ENCODE results near the gene TSPAN17. TPM values are rescaled to one million over a fixed set of nuclear protein-coding genes. Genes with fewer than 3 reads are reported as not detected.

The TSPAN17 gene
- total RNA-seq, 1 experiment from 2014 or later, result 50.1 TPM

GRCh38 chr5:176626876-176627236 is 20.4 kb upstream of the TSPAN17 start (continued):
- no peak for TF ChIP-seq CEBPB (IDR thresholded peaks at IDR 0.05; ENCODE audit: low read depth)

DNA sequence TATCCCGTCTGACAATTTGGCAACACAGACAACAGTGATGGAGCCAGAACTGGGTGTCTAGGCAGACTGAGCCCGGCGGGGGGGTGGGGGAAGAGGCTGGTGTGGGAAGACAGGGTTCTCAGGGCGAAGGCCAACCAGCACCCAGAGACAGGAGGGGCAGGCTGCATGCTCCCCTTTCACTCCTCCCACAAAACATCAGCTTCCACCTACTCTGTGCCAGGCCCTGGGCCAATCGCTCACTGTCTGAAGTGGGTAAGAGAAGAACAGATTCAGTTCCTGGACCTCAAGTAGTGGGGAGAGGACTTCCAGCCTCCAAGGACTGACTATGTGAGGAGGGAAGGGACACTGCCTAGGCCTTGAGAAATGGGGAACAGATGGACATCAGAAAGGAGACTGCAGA is 19.7 kb upstream of the TSPAN17 start:
- H3K27ac ChIP-seq (ENCODE audit: low read depth, low read length), result no peak overlapping the region
- RAD21 ChIA-PET (ENCODE audit: low non-redundant PET in 1 of 2, low total read pairs in 2 of 2, uncharacterized antibody in 2 of 2, unreplicated experiment in 2 of 2), result no interaction called here
- CTCF ChIA-PET, result no interaction called here
- no peaks in the 10 kb centered on the region for H3K79me2 ChIP-seq (ENCODE audit: insufficient read depth, low read length)
- no peaks in the 10 kb centered on the region for H3K9me3 ChIP-seq (ENCODE audit: control insufficient read depth in 1 of 2, insufficient read depth in 1 of 2, low read depth in 1 of 2, low read length in 2 of 2)
- no peaks in the 10 kb centered on the region for H3K9me2 ChIP-seq (ENCODE audit: insufficient read depth)
- H4K20me1 ChIP-seq (ENCODE audit: insufficient read depth), result no peaks in the 10 kb centered on the region
- H3K27me3 ChIP-seq (ENCODE audit: insufficient read depth, low read length), result no peaks in the 10 kb centered on the region
- H3K4me1 ChIP-seq (ENCODE audit: control insufficient read depth in 1 of 2, insufficient read depth in 2 of 2, low read length in 2 of 2), result peaks cover 0 to 18% of the 10 kb centered on the region in 2 experiments; a peak in 2 of 4 replicates
- H2AFZ ChIP-seq (ENCODE audit: low read depth, low read length, poor library complexity, severe bottlenecking), result no peak overlapping the region
- TF ChIP-seq SRF (IDR thresholded peaks at IDR 0.05; ENCODE audit: low read depth) (no peak), ELF1 (IDR thresholded peaks at IDR 0.05; ENCODE audit: borderline replicate concordance, low read depth) (no peak), SIN3A (IDR thresholded peaks at IDR 0.05; ENCODE audit: low read depth) (no peak), SP1 (IDR thresholded peaks at IDR 0.05; ENCODE audit: low read depth) (no peak), FOSL1 (IDR thresholded peaks at IDR 0.05; ENCODE audit: low read depth) (no peak), ZFX (IDR thresholded peaks at IDR 0.05) (no peak), EGR1 (IDR thresholded peaks at IDR 0.05; ENCODE audit: low read depth) (no peak), POLR2A (IDR thresholded peaks at IDR 0.05; ENCODE audit: borderline replicate concordance, extremely low read depth, insufficient read depth, insufficient read length) (no peak)
- TF ChIP-seq, protein P1, sequence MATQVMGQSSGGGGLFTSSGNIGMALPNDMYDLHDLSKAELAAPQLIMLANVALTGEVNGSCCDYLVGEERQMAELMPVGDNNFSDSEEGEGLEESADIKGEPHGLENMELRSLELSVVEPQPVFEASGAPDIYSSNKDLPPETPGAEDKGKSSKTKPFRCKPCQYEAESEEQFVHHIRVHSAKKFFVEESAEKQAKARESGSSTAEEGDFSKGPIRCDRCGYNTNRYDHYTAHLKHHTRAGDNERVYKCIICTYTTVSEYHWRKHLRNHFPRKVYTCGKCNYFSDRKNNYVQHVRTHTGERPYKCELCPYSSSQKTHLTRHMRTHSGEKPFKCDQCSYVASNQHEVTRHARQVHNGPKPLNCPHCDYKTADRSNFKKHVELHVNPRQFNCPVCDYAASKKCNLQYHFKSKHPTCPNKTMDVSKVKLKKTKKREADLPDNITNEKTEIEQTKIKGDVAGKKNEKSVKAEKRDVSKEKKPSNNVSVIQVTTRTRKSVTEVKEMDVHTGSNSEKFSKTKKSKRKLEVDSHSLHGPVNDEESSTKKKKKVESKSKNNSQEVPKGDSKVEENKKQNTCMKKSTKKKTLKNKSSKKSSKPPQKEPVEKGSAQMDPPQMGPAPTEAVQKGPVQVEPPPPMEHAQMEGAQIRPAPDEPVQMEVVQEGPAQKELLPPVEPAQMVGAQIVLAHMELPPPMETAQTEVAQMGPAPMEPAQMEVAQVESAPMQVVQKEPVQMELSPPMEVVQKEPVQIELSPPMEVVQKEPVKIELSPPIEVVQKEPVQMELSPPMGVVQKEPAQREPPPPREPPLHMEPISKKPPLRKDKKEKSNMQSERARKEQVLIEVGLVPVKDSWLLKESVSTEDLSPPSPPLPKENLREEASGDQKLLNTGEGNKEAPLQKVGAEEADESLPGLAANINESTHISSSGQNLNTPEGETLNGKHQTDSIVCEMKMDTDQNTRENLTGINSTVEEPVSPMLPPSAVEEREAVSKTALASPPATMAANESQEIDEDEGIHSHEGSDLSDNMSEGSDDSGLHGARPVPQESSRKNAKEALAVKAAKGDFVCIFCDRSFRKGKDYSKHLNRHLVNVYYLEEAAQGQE (IDR thresholded peaks at IDR 0.05; ENCODE audit: low read depth), result no peak
- TF ChIP-seq, protein P2, sequence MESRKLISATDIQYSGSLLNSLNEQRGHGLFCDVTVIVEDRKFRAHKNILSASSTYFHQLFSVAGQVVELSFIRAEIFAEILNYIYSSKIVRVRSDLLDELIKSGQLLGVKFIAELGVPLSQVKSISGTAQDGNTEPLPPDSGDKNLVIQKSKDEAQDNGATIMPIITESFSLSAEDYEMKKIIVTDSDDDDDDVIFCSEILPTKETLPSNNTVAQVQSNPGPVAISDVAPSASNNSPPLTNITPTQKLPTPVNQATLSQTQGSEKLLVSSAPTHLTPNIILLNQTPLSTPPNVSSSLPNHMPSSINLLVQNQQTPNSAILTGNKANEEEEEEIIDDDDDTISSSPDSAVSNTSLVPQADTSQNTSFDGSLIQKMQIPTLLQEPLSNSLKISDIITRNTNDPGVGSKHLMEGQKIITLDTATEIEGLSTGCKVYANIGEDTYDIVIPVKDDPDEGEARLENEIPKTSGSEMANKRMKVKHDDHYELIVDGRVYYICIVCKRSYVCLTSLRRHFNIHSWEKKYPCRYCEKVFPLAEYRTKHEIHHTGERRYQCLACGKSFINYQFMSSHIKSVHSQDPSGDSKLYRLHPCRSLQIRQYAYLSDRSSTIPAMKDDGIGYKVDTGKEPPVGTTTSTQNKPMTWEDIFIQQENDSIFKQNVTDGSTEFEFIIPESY (IDR thresholded peaks at IDR 0.05; ENCODE audit: extremely low read depth, insufficient replicate concordance, low read length), result no peak
- TF ChIP-seq, protein P3, sequence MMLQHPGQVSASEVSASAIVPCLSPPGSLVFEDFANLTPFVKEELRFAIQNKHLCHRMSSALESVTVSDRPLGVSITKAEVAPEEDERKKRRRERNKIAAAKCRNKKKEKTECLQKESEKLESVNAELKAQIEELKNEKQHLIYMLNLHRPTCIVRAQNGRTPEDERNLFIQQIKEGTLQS (IDR thresholded peaks at IDR 0.05), result no peak
- TF ChIP-seq, protein P4, sequence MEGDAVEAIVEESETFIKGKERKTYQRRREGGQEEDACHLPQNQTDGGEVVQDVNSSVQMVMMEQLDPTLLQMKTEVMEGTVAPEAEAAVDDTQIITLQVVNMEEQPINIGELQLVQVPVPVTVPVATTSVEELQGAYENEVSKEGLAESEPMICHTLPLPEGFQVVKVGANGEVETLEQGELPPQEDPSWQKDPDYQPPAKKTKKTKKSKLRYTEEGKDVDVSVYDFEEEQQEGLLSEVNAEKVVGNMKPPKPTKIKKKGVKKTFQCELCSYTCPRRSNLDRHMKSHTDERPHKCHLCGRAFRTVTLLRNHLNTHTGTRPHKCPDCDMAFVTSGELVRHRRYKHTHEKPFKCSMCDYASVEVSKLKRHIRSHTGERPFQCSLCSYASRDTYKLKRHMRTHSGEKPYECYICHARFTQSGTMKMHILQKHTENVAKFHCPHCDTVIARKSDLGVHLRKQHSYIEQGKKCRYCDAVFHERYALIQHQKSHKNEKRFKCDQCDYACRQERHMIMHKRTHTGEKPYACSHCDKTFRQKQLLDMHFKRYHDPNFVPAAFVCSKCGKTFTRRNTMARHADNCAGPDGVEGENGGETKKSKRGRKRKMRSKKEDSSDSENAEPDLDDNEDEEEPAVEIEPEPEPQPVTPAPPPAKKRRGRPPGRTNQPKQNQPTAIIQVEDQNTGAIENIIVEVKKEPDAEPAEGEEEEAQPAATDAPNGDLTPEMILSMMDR (IDR thresholded peaks at IDR 0.05 in 2 of 3, conservative IDR thresholded peaks at IDR 0.05 in 1 of 3; ENCODE audit: borderline replicate concordance in 1 of 3, insufficient read depth in 1 of 3, low read depth in 2 of 3, low read length in 2 of 3), result no peak
- ATAC-seq (no peak), DNase-seq (ENCODE audit: low read depth, low spot score) (no peak)
- intact Hi-C loops (cut with micrococcal nuclease), result no loop called here
- H3K9ac ChIP-seq (ENCODE audit: low read length), result no peak overlapping the region
- no peaks in the 10 kb centered on the region for H3K36me3 ChIP-seq (ENCODE audit: control insufficient read depth in 1 of 2, insufficient read depth in 2 of 2, low read length in 2 of 2)
- no TSS peak for BruUV-seq (replicated peaks)
- H3K4me2 ChIP-seq (ENCODE audit: low read length), result no peak overlapping the region
- POLR2A ChIA-PET, result no interaction called here
- no peak overlapping the region for H3K4me3 ChIP-seq (replicated peaks in 1 of 2; ENCODE audit: low read depth in 1 of 2, low read length in 2 of 2)

All from HCT116 (cell line).